ENCODE data around the gene E2F3.

Gene E2F3

DNA sequence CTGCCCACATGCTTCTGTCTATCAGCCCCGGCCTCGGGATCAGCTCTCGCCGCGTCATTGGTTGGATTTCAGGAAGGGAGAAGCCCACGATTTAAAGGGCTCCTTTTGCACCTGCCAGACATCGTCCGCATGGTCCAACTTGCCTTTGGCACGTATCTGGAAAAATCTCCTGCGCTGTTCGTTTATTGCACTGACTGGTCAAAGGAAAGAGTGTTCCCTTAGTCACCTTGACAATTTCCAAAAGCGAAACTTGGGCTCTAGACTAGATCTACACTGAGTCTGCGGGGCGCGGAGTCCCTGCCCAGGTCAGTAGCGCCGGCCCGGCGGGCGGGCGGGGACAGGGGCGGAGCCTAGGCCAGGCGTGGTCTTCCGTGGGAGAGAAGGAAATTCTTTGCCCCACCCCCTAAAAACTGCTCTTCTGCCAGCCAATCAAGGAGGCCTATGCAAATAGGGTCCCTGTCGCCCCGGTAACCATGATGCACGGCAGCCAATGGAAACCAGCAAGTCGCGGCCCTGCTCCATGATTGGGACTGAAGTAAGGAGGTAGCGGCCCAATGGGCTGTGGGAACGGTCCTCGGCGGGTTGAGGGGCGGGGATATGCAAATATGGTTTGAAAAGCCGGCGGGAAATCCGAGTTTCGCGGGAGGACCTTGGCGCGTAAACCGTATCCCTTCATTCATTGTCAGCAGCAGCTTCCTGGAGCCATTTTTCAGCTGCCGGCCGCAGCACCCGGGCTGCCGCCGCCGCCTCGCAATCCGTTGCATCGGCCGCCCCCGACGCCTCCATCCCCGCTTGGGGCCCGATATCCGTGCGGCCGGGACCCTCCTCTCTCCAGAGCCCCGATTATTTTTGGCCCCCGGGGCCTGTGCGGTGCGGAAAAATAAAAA is at the start of gene E2F3:
E2F3 (plus strand) TSS at position 675 of the 887 bp plus-strand sequence. CDS start 354 bp downstream, outside the sequence.
- peak within 1 kb of the TSS; percentile 87 for H3K4me3 ChIP-seq (ENCODE audit: low read depth, low read length)
- TF ChIP-seq, protein P1, sequence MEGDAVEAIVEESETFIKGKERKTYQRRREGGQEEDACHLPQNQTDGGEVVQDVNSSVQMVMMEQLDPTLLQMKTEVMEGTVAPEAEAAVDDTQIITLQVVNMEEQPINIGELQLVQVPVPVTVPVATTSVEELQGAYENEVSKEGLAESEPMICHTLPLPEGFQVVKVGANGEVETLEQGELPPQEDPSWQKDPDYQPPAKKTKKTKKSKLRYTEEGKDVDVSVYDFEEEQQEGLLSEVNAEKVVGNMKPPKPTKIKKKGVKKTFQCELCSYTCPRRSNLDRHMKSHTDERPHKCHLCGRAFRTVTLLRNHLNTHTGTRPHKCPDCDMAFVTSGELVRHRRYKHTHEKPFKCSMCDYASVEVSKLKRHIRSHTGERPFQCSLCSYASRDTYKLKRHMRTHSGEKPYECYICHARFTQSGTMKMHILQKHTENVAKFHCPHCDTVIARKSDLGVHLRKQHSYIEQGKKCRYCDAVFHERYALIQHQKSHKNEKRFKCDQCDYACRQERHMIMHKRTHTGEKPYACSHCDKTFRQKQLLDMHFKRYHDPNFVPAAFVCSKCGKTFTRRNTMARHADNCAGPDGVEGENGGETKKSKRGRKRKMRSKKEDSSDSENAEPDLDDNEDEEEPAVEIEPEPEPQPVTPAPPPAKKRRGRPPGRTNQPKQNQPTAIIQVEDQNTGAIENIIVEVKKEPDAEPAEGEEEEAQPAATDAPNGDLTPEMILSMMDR (IDR thresholded peaks at IDR 0.05; ENCODE audit: low read depth, low read length): no peak

DNA sequence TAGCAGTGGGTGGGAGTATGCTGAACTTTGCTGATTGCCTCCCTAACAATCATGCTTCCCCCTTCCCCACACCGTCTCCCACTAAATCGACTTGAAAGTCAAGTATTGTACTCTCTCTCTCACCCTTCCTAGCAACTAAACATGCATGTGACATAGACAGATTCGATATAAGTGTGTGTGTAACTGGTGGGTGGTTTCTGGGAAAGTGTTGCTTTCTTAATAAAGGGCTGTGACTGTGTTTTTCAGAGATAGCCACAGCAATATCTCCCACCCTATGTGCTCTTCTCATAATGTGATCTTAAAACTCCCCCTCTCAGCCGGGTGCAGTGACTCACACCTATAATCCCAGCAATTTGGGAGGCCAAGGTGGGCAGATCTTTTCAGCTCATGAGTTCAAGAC is 49.3 kb upstream of the E2F3 start:
- TF ChIP-seq, protein P1 (IDR thresholded peaks at IDR 0.05; ENCODE audit: low read depth, low read length): no peak
- H3K4me3 ChIP-seq (ENCODE audit: low read depth, low read length): no peak overlapping the region

DNA sequence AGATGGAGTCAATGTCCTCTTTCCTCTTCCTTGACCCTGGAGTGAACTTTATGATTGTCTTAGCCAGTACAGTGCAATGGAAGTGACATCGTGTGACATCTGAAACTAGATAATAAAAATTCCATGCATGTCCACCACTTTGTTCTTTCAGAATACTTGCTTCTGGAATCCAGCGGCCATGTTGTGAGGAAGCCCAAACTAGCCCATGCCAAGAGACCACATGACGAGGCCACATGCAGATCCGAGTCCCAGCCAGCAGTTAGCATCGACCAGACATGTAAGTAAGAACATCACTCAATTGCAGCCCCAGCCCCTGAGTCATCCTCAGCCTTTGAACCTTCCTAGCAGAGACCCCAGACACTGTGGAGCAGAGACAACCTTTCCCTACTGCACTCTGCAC is 48.5 kb upstream of the E2F3 start:
- TF ChIP-seq, protein P1 (IDR thresholded peaks at IDR 0.05; ENCODE audit: low read depth, low read length): no peak
- H3K4me3 ChIP-seq (ENCODE audit: low read depth, low read length): no peak overlapping the region

DNA sequence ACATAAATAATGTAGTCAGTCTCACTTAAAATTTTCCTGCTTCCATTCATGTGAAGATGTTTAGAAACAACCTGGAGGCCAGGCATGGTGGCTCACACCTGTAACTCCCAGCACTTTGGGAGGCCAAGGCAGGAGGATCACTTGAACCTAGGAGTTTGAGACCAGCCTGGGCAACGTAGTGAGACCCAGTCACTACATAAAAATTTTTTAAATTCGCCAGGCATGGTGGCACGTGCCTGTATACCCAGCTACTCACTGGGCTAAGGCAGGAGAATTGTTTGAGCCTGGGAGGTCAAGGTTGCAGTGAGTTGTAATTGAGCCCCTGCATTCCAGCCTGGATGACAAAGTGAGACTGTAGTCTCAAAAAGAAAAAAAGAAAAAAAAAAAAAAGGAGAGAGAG is 47.3 kb upstream of the E2F3 start:
- TF ChIP-seq, protein P1 (IDR thresholded peaks at IDR 0.05; ENCODE audit: low read depth, low read length): no peak
- H3K4me3 ChIP-seq (ENCODE audit: low read depth, low read length): no peak overlapping the region

DNA sequence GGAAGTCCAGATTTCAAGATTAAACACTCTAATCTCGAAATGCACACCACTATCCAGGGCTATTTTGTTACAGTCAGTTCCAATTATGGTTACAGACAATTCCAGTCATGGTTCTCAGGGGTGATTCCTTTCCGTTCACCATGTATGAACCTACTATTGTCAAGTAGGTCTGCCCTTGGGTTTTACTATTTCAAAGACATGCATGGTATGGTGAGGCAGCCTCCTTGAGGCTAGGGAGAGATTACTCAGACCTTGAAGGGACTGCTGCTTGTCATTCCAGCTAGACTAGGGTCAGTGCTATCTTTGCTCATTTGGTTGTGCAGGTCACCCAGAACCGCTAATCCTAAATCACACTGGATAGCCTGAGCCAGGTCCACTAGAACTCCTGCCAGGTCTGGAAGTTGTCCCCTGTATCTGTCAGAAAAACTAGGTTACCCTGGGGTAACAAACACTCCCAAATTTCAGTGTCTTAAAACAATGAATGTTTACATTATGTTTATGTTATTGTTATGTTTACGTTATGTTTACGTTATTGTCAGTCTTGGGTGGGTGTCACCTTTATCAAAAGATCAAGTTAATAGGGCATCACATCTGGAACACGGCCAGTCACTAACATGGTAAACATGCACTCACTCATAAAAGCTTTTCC is 41.1 kb upstream of the E2F3 start:
- TF ChIP-seq, protein P1 (IDR thresholded peaks at IDR 0.05; ENCODE audit: low read depth, low read length): no peak
- no peak overlapping the region for H3K4me3 ChIP-seq (ENCODE audit: low read depth, low read length)

DNA sequence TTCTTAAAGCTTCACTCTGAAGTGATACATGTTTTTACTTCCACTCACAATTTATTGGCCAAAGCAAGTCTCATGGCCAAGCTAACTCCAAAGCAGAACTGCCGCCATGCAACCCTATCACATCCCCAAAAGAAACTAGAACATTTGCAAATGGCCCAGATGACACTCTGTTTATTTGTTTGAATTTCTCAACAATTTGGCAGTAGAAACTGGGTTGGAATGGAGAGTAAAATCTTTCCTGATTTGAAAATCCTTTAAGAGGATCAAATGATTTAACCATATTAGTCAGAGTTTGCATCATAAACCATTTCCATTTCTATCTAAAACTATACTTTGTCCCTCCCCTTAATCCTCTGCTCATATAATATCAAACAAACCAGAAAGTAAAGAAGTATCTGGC is 39.1 kb upstream of the E2F3 start:
- no peak overlapping the region for H3K4me3 ChIP-seq (ENCODE audit: low read depth, low read length)
- TF ChIP-seq, protein P1 (IDR thresholded peaks at IDR 0.05; ENCODE audit: low read depth, low read length): no peak

DNA sequence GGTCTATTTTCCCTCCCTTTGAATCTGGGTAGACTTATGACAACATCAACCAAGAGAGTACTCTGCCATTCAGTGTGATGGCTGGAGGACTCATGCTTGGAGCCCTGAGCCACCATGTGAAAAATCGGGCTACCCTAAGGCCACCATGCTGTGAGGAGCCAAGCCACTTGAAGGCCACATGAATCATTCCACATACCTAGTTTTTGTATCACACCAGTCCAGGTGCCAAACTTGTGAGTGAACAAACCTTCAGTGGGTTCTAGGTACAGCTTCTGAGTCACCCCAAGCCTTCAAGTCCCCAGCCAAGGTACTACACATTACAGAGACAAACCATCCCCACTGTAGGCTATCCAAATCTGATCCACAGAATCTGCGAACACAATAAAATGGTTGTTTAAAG is 37.4 kb upstream of the E2F3 start:
- no peak overlapping the region for H3K4me3 ChIP-seq (ENCODE audit: low read depth, low read length)
- TF ChIP-seq, protein P1 (IDR thresholded peaks at IDR 0.05; ENCODE audit: low read depth, low read length): no peak

All from WI38 (cell line).